Liver (tissue), 9 donors: ENCODE data around the gene ITM2C. TPM values are rescaled to one million over a fixed set of nuclear protein-coding genes. Genes with fewer than 3 reads are reported as not detected.

Source experiments
- DNase-seq: peaks from one replicate; pipeline ENCODE4 v3.0.0-alpha.2; 2017; ENCODE audit warnings: low spot score
- H3K27ac ChIP-seq, 2 donors: one replicate each; pipeline ENCODE4 v1.7.0; 2013; ENCODE audit warnings: inconsistent platforms in 2 of 2, low read length in 2 of 2, control low read depth in 1 of 2, low read depth in 1 of 2, mild to moderate bottlenecking in 1 of 2
- H3K27me3 ChIP-seq, 4 donors: one replicate each; pipeline versions ENCODE4 v1.6.1 to v1.7.0; 2013; ENCODE audit warnings: low read length in 3 of 4, inconsistent platforms in 1 of 4, mild to moderate bottlenecking in 1 of 4, moderate library complexity in 1 of 4; ENCODE audit not compliant: control insufficient read depth in 4 of 4, insufficient read depth in 4 of 4
- H3K36me3 ChIP-seq, 4 donors: one replicate each; pipeline versions ENCODE4 v1.6.1 to v1.7.0; 2013; ENCODE audit warnings: low read length in 3 of 4, mild to moderate bottlenecking in 3 of 4, low read depth in 1 of 4, moderate library complexity in 1 of 4; ENCODE audit not compliant: control insufficient read depth in 4 of 4, insufficient read depth in 3 of 4
- H3K4me1 ChIP-seq, 4 donors: one replicate each; pipeline versions ENCODE4 v1.6.1 to v1.7.0; 2013; ENCODE audit warnings: low read length in 3 of 4, mild to moderate bottlenecking in 3 of 4, moderate library complexity in 1 of 4; ENCODE audit not compliant: control insufficient read depth in 4 of 4, insufficient read depth in 4 of 4
- H3K4me3 ChIP-seq, 3 donors: one replicate each; pipeline versions ENCODE4 v1.6.1 to v1.7.0; 2013; ENCODE audit warnings: low read length in 3 of 3, control low read depth in 1 of 3, low read depth in 1 of 3, mild to moderate bottlenecking in 1 of 3
- H3K9ac ChIP-seq, 2 donors: one replicate each; pipeline ENCODE4 v1.7.0; 2013; ENCODE audit warnings: low read length in 2 of 2, mild to moderate bottlenecking in 2 of 2, moderate library complexity in 2 of 2, control low read depth in 1 of 2, low read depth in 1 of 2
- H3K9me3 ChIP-seq, 4 donors: one replicate each; pipeline versions ENCODE4 v1.6.1 to v1.7.0; 2013; ENCODE audit warnings: low read length in 3 of 4; ENCODE audit not compliant: control insufficient read depth in 4 of 4
- EGR1 ChIP-seq, 2 donors: IDR thresholded peaks; 2 replicates each; pipeline ENCODE4 v1.6.1; 2016 to 2018; ENCODE audit warnings: antibody characterized with exemption in 2 of 2, low read depth in 2 of 2
- FOXA1 ChIP-seq: IDR thresholded peaks from 2 replicates; pipeline ENCODE4 v1.6.1; 2016; ENCODE audit warnings: antibody characterized with exemption
- HNF4A ChIP-seq, 2 donors: conservative IDR thresholded peaks; 2 replicates each; pipeline ENCODE4 v1.6.1; 2016; ENCODE audit warnings: antibody characterized with exemption in 2 of 2, mild to moderate bottlenecking in 2 of 2
- HNF4G ChIP-seq: IDR thresholded peaks from 2 replicates; pipeline ENCODE4 v1.6.1; 2016; ENCODE audit warnings: antibody characterized with exemption
- JUND ChIP-seq, 2 donors: IDR thresholded peaks; 2 replicates each; pipeline ENCODE4 v1.6.1; 2016; ENCODE audit warnings: antibody characterized with exemption in 2 of 2
- RXRA ChIP-seq, 2 donors: IDR thresholded peaks; 2 replicates each; pipeline ENCODE4 v1.6.1; 2017 to 2018; ENCODE audit warnings: antibody characterized with exemption in 2 of 2, mild to moderate bottlenecking in 1 of 2
- SP1 ChIP-seq: IDR thresholded peaks from 2 replicates; pipeline ENCODE4 v1.6.1; 2018; ENCODE audit warnings: antibody characterized with exemption, mild to moderate bottlenecking
- TAF1 ChIP-seq: conservative IDR thresholded peaks from 2 replicates; pipeline ENCODE4 v1.6.1; 2016; ENCODE audit warnings: antibody characterized with exemption, mild to moderate bottlenecking
- YY1 ChIP-seq: IDR thresholded peaks from 2 replicates; pipeline ENCODE4 v1.6.1; 2016; ENCODE audit warnings: antibody characterized with exemption, mild to moderate bottlenecking
- WGBS: extraction: QIAGEN DNeasy Blood & Tissue Kit; methylation state at CpG from one replicate; pipeline ENCODE4 v1.1.7; 2013; 5-methylcytosine and 5-hydroxymethylcytosine counted together
- polyA plus RNA-seq, 2 donors: library from polyadenylated mRNA; stranded (reverse) in 1 of 2; unstranded in 1 of 2; fragments of 200-250 nt in 1 of 2; fragments of >200 nt in 1 of 2; fragmentation: Nextera tagmentation in 1 of 2; extraction: Ambion mirVana in 1 of 2; gene quantifications; one replicate each; pipeline versions ENCODE4 v1.2.1 to v1.2.3, GENCODE V29; 2013 to 2015
- total RNA-seq, 2 donors: library from RNA; depleted of rRNA; stranded (reverse); fragments of >200 nt; gene quantifications; one replicate each; pipeline ENCODE4 v1.2.3, GENCODE V29; 2014
- TF ChIP-seq, protein P1 (sequence below): IDR thresholded peaks from 2 replicates; pipeline ENCODE4 v1.6.1; 2016; ENCODE audit warnings: antibody characterized with exemption
- TF ChIP-seq, protein P2 (sequence below): fragments of 150-350 bp; IDR thresholded peaks from 2 replicates; pipeline ENCODE4 v1.5.1; 2017; ENCODE audit warnings: improper control_type of control experiment, low read depth, low read length; ENCODE audit not compliant: missing input control
- TF ChIP-seq, protein P3 (sequence below): IDR thresholded peaks from 2 replicates; pipeline ENCODE4 v1.6.1; 2016; ENCODE audit warnings: antibody characterized with exemption, mild to moderate bottlenecking
- TF ChIP-seq, protein P4 (sequence below): IDR thresholded peaks from 2 replicates; pipeline ENCODE4 v1.6.1; 2016; ENCODE audit warnings: antibody characterized with exemption
- TF ChIP-seq, protein P5 (sequence below): IDR thresholded peaks from 2 replicates; pipeline ENCODE4 v1.6.1; 2016; ENCODE audit warnings: antibody characterized with exemption
- donor health status: healthy.
- donor health status: healthy.
- donor health status: healthy.
- donor health status: healthy.
- donor health status: healthy.

The ITM2C gene
- total and polyA plus RNA-seq, 4 donors: 13.6 to 45.2 (median 27.6) TPM

DNA sequence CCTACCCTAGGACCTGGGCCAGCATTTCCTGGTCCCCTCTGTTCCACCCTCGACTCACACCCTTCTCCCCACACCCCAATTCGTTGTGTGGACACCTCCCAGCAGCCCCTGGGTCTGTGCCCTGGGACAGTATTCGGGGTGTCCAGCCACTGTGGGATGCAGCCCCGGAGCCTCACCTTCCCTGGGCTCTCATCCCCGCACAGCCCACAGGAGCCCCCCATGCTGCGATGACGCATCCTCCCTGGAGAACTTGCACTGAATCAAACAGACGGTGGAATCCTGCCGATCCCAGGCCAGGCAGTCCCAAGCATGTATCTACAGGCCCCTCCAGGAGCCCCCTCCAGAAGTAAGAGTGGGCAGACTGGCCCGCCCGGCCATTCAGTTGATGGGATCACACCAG is 9.7 kb downstream of the ITM2C start:
- 92% methylated on average over 11 of the region's 11 CpGs for WGBS
- H3K4me3 ChIP-seq: no peak overlapping the region
- no peaks in the 10 kb centered on the region for H3K27me3 ChIP-seq
- TF ChIP-seq, protein P1, sequence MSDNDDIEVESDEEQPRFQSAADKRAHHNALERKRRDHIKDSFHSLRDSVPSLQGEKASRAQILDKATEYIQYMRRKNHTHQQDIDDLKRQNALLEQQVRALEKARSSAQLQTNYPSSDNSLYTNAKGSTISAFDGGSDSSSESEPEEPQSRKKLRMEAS: no peak
- no peak for TF ChIP-seq RXRA (IDR thresholded peaks at IDR 0.05)
- TF ChIP-seq HNF4G: no peak
- no peak for TF ChIP-seq FOXA1
- TF ChIP-seq, protein P2, sequence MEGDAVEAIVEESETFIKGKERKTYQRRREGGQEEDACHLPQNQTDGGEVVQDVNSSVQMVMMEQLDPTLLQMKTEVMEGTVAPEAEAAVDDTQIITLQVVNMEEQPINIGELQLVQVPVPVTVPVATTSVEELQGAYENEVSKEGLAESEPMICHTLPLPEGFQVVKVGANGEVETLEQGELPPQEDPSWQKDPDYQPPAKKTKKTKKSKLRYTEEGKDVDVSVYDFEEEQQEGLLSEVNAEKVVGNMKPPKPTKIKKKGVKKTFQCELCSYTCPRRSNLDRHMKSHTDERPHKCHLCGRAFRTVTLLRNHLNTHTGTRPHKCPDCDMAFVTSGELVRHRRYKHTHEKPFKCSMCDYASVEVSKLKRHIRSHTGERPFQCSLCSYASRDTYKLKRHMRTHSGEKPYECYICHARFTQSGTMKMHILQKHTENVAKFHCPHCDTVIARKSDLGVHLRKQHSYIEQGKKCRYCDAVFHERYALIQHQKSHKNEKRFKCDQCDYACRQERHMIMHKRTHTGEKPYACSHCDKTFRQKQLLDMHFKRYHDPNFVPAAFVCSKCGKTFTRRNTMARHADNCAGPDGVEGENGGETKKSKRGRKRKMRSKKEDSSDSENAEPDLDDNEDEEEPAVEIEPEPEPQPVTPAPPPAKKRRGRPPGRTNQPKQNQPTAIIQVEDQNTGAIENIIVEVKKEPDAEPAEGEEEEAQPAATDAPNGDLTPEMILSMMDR: no peak
- TF ChIP-seq, protein P3, sequence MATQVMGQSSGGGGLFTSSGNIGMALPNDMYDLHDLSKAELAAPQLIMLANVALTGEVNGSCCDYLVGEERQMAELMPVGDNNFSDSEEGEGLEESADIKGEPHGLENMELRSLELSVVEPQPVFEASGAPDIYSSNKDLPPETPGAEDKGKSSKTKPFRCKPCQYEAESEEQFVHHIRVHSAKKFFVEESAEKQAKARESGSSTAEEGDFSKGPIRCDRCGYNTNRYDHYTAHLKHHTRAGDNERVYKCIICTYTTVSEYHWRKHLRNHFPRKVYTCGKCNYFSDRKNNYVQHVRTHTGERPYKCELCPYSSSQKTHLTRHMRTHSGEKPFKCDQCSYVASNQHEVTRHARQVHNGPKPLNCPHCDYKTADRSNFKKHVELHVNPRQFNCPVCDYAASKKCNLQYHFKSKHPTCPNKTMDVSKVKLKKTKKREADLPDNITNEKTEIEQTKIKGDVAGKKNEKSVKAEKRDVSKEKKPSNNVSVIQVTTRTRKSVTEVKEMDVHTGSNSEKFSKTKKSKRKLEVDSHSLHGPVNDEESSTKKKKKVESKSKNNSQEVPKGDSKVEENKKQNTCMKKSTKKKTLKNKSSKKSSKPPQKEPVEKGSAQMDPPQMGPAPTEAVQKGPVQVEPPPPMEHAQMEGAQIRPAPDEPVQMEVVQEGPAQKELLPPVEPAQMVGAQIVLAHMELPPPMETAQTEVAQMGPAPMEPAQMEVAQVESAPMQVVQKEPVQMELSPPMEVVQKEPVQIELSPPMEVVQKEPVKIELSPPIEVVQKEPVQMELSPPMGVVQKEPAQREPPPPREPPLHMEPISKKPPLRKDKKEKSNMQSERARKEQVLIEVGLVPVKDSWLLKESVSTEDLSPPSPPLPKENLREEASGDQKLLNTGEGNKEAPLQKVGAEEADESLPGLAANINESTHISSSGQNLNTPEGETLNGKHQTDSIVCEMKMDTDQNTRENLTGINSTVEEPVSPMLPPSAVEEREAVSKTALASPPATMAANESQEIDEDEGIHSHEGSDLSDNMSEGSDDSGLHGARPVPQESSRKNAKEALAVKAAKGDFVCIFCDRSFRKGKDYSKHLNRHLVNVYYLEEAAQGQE: no peak
- TF ChIP-seq, protein P4, sequence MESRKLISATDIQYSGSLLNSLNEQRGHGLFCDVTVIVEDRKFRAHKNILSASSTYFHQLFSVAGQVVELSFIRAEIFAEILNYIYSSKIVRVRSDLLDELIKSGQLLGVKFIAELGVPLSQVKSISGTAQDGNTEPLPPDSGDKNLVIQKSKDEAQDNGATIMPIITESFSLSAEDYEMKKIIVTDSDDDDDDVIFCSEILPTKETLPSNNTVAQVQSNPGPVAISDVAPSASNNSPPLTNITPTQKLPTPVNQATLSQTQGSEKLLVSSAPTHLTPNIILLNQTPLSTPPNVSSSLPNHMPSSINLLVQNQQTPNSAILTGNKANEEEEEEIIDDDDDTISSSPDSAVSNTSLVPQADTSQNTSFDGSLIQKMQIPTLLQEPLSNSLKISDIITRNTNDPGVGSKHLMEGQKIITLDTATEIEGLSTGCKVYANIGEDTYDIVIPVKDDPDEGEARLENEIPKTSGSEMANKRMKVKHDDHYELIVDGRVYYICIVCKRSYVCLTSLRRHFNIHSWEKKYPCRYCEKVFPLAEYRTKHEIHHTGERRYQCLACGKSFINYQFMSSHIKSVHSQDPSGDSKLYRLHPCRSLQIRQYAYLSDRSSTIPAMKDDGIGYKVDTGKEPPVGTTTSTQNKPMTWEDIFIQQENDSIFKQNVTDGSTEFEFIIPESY: no peak
- TF ChIP-seq EGR1 (IDR thresholded peaks at IDR 0.05; ENCODE audit: low read depth in 2 of 2): no peak
- TF ChIP-seq YY1: no peak
- H3K27ac ChIP-seq: no peak overlapping the region
- peaks cover 0 to 3% (median 0%) of the 10 kb centered on the region in 4 donors for H3K4me1 ChIP-seq
- no peak for DNase-seq
- peaks cover 0 to 2% (median 0%) of the 10 kb centered on the region in 4 donors for H3K36me3 ChIP-seq
- no peak overlapping the region for H3K9ac ChIP-seq
- H3K9me3 ChIP-seq: no peaks in the 10 kb centered on the region

DNA sequence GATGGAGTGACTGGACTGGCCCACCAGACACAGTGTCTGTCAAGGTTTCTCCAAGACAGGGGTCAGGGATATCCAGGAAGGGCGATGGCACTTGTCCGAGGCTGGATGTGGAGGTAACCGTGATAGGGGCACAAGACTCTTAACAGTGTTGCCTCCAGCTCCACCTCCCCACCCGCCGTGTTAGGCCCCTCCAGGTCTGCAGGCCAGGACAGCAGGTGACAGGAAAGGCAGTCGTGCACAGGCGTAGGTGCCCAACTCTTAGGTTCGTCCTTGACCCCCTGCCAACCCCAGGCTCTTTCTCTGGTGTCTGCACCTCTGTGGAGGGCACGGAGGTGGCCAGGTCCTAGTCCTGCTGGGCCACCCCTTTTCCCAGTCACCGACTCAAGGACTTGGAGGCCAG is 10.1 kb downstream of the ITM2C start:
- 95% methylated on average over 10 of the region's 10 CpGs for WGBS
- H3K4me1 ChIP-seq: peaks cover 0 to 3% (median 0%) of the 10 kb centered on the region in 4 donors
- no peak for DNase-seq
- H3K9ac ChIP-seq: no peak overlapping the region
- H3K27ac ChIP-seq: no peak overlapping the region
- no peak overlapping the region for H3K4me3 ChIP-seq
- H3K36me3 ChIP-seq: peaks cover 0 to 2% (median 0%) of the 10 kb centered on the region in 4 donors
- no peaks in the 10 kb centered on the region for H3K9me3 ChIP-seq
- no peaks in the 10 kb centered on the region for H3K27me3 ChIP-seq
- TF ChIP-seq TAF1 (no peak), YY1 (no peak), HNF4G (no peak), SP1 (no peak), JUND (IDR thresholded peaks at IDR 0.05) (no peak), HNF4A (conservative IDR thresholded peaks at IDR 0.05) (no peak)
- TF ChIP-seq, protein P5, sequence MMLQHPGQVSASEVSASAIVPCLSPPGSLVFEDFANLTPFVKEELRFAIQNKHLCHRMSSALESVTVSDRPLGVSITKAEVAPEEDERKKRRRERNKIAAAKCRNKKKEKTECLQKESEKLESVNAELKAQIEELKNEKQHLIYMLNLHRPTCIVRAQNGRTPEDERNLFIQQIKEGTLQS: no peak
- TF ChIP-seq, protein P1: no peak
